A549 treated with DMSO at 1 μM for 4 hours (cell line): Measurements from ENCODE around the gene SIGLEC10. TPM values are rescaled to one million over a fixed set of nuclear protein-coding genes. Genes with fewer than 3 reads are reported as not detected.

Source experiments
- total RNA-seq: library from RNA; stranded (reverse); fragments of 200-300 nt; extraction: Qiagen RNA extraction; gene quantifications from 5 replicates; pipeline ENCODE4 v1.2.3, GENCODE V29; 2022; ENCODE audit warnings: low read depth

The SIGLEC10 gene, protein sequence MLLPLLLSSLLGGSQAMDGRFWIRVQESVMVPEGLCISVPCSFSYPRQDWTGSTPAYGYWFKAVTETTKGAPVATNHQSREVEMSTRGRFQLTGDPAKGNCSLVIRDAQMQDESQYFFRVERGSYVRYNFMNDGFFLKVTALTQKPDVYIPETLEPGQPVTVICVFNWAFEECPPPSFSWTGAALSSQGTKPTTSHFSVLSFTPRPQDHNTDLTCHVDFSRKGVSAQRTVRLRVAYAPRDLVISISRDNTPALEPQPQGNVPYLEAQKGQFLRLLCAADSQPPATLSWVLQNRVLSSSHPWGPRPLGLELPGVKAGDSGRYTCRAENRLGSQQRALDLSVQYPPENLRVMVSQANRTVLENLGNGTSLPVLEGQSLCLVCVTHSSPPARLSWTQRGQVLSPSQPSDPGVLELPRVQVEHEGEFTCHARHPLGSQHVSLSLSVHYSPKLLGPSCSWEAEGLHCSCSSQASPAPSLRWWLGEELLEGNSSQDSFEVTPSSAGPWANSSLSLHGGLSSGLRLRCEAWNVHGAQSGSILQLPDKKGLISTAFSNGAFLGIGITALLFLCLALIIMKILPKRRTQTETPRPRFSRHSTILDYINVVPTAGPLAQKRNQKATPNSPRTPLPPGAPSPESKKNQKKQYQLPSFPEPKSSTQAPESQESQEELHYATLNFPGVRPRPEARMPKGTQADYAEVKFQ
- 0.05 TPM in 1 of 5 replicates, not detected in the others for total RNA-seq

DNA sequence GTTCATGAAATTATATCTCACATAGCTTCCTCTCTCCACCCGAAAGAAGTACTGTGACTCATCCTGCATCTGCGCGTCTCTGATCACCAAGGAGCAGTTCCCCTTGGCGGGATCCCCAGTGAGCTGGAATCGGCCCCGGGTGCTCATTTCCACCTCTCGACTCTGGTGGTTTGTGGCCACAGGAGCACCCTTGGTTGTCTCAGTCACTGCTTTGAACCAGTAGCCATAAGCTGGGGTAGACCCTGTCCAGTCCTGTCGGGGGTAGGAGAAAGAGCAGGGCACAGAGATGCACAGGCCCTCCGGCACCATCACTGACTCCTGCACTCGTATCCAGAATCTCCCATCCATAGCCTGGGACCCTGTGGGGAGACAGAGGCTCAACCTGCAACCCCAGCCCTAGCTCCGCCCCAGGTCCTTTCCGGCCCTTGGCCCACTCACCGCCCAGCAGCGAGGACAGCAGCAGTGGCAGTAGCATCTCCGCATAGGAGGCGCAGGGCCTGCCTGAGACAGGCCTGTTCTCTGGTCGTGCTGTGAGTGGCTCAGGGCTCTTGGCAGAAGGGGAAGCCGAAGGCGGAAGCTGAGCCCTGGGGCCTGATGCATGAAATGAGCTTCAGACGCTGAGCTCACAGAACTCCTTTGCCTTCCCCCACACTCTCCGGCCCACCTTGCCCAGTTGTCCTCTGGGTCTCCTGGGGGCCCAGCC, at the start of gene SIGLEC10:
TSS of gene SIGLEC10 (minus strand) at position 536 of the 703 bp plus-strand sequence. CDS start at position 475, 61 bp downstream.

DNA sequence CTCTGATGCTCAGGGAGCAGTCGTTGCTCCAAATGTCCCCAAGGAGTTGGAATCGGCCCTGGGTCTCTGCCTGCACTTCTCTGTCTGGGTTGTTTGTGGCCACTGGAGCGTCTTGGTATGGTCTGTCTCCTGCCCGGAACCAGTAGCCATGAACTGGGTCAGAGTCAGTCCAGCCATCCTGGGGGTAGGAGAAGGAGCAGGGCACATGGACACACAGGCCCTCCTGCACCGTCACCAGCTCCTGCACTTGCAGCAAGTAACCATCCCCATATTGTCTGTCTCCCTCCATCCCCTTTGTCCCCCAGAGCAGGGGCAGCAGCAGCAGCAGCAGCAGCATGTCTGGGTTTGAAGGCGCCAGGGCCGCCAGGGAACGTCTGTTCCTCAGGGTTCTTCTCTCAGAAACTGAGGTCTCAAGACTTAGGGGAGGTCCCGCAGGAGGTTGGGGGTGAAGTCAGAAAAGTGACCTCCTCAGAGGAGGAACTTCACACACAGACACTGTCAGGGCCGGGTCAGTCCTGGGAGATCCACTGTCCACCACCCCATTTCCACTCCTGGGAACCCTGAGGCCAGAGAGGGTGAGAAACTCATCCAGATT, 40.7 kb upstream of the SIGLEC10 start, which contains the start of gene SIGLEC8:
TSS of gene SIGLEC8 (minus strand) at position 404 of the 595 bp plus-strand sequence. CDS start at position 337, 67 bp downstream.

DNA sequence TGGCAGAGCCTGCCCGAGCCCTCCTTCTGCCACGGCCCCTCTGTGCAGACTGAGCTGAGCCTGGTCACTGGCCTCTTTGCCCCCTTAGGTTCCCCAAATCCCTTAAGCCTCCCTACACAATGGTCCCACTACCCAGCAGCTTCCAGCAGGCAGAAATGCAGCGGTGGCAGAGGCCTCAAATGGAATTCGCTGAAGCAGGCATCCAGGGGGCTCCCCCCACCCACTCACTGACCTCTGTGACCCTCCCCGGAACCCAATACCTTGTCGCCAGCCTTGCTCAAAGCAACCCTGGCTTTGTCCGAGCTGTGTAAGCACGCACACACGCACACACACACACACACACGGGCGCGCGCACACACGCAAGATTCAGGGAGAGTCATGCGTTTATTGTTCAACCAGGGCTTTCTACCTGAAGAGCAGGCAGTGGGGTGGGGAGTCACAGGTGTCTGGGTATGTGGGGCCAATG, 29.5 kb downstream of the SIGLEC10 start, which contains the start of gene LIM2:
TSS of gene LIM2 (minus strand) at position 51 of the 466 bp plus-strand sequence. CDS start 531 bp downstream, outside the sequence.

DNA sequence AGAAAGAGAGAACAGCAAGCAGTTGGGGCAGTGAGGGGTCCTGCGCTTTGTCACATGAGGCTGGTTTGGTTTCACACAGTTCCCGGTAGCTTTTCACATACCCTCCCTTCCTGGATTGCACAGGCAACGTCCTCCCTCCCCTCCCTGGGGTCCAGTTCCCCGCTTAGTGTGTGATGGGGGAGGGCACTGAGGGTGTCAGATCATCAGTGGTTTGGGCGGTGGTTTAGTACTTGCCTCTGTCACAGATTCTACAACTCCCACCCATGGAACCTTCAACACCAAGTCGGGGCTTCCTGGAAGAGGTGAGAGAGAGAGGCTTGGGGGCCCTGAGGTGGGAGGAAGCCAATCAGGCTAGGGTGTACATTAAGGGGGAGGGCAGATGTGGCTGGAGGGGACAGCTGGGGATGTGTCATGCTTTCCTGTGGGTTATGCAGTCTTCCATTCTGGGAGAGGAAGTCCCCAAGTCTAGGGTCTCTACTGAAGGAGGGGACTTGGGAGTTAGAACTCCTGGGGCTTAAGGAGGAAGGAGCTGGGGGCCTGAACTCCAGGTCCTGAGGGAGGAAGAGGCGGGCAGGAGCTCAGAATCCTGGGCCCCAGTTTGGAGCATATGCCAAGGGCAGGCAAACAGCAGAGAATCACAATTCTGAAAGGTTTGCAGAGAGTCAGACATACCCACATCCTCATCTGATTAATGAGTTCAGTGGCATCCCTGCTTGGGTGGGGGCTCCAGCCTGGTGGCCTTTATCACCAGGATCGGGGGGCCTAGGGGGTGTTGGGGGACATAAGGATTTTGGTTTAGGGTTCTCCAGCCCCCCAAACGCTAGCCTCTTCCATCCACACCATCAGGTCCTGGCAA, 44.6 kb downstream of the SIGLEC10 start, which contains the start of gene NKG7:
TSS of gene NKG7 (minus strand) at position 6 of the 856 bp plus-strand sequence. CDS start 119 bp downstream, outside the sequence.

DNA sequence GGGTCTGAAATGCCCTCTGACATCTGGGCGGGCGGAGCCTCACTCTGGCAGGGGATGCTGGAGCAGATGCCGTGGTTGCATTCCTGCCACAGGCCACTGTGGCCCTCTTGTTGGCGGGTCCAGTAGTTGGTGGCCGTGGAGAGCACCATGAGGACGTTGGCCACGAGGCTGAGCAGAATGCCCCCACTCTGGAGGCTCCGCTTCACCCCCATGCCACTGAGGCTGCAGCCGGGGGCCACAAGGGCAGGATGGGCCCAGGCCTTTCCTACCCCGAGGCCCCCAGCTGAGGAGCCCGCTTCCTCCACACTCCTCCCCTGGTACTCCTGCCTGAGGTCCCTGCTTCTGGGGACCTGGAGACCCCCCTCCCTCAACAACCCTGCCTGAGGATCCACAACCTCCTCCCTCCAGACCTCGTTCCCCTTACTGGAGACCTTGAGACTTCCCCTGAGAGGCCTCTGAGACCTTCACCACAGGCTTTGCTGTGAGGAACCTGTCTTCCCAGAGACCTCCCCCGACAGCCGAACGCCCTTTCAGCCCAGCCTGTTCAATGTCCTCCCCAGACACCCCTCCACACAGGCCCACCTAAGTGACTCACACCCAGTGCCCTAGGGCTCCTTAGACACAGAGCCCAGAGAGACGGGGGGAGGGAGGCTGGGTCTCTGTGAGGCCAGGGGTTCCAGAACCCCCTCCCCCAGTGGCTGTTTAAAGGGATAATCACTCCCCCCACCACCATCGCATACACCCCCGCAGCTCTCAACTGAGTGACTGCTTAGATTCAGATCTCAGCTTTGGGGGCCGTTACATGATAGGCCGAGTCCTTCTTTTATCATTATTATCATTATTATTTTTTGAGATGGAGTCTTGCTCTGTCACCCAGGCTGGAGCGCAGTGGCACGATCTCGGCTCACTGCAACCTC, 48.8 kb downstream of the SIGLEC10 start, which contains the start of gene CLDND2:
TSS of gene CLDND2 (minus strand) at position 638 of the 917 bp plus-strand sequence. CDS start at position 212, 426 bp downstream.

DNA sequence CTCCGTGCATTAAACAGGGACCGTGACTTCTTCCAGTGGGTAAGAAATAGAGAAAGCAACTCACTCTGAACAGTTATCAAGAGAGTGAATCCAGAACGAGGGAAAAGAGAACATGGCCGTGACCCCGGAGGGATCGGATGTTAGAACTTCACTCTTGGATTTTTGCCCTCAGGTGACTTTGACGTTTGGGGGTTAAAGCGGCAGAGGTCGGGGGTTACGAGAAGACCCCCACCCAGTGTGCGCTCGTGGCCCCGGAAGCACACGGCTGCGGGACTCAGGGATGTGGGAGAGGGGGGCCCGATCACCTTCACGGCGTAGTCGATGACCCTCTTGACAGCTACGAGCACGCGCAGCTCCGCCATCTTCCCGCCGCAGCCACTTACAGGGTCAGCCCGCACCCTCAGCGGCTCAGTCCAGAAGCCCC, 51.5 kb downstream of the SIGLEC10 start, which contains the start of gene ETFB:
TSS of gene ETFB (minus strand) at position 424 of the 424 bp plus-strand sequence. CDS start at position 362, 62 bp downstream.

Other genes with a start within 250 kb of the SIGLEC10 start
- 0.12 to 0.49 TPM in 2 of 5 replicates, not detected in the others for gene CD33, start 192.6 kb downstream of the SIGLEC10 start, total RNA-seq
- gene SIGLECL1, start 166.6 kb downstream of the SIGLEC10 start, total RNA-seq, result not detected in 5 replicates
- gene IGLON5, start 106.0 kb downstream of the SIGLEC10 start, total RNA-seq, result 0.02 to 0.09 TPM (median 0.05 TPM) in 3 of 5 replicates, not detected in the others
- gene VSIG10L, start 75.5 kb downstream of the SIGLEC10 start, total RNA-seq, result 6.6 to 11.1 TPM (median 9.1 TPM) in 5 replicates
- 180 to 255 TPM (median 204 TPM) in 5 replicates for gene ETFB, start 51.3 kb downstream of the SIGLEC10 start, total RNA-seq
- gene CLDND2, start 48.6 kb downstream of the SIGLEC10 start, total RNA-seq, result 5.1 to 9.3 TPM (median 7.5 TPM) in 5 replicates
- gene NKG7, start 45.0 kb downstream of the SIGLEC10 start, total RNA-seq, result not detected in 5 replicates
- gene LIM2, start 29.7 kb downstream of the SIGLEC10 start, total RNA-seq, result not detected in 5 replicates
- gene C19orf84, start 27.1 kb downstream of the SIGLEC10 start, total RNA-seq, result not detected in 5 replicates
- gene SIGLEC8, start 40.8 kb upstream of the SIGLEC10 start, total RNA-seq, result not detected in 5 replicates
- not detected in 5 replicates for gene CEACAM18, start 60.9 kb upstream of the SIGLEC10 start, total RNA-seq
- not detected in 5 replicates for gene SIGLEC12, start 84.2 kb upstream of the SIGLEC10 start, total RNA-seq
- gene SIGLEC6, start 114.0 kb upstream of the SIGLEC10 start, total RNA-seq, result not detected in 5 replicates
- gene ZNF175, start 153.6 kb upstream of the SIGLEC10 start, total RNA-seq, result 3.7 to 5.9 TPM (median 4.2 TPM) in 5 replicates
- not detected in 5 replicates for gene SIGLEC5, start 212.8 kb upstream of the SIGLEC10 start, total RNA-seq
- 0.06 to 0.07 TPM in 2 of 5 replicates, not detected in the others for gene SIGLEC14, start 229.2 kb upstream of the SIGLEC10 start, total RNA-seq